ENCODE results near the gene CAPN9.

- no peak for TF ChIP-seq CTCF (IDR thresholded peaks at IDR 0.05)
- TF ChIP-seq ZFX (IDR thresholded peaks at IDR 0.05; ENCODE audit: borderline replicate concordance) = no peak
Observed at GRCh38 chr1:230826166-230826875, 79.1 kb downstream of the CAPN9 start.

All from 22Rv1 (cell line).